ENCODE results near the gene MYH15. TPM values are rescaled to one million over a fixed set of nuclear protein-coding genes. Genes with fewer than 3 reads are reported as not detected.

MYH15 gene
- total RNA-seq, 2 donors from 2014 or later, result 0.42 to 0.65 TPM

DNA sequence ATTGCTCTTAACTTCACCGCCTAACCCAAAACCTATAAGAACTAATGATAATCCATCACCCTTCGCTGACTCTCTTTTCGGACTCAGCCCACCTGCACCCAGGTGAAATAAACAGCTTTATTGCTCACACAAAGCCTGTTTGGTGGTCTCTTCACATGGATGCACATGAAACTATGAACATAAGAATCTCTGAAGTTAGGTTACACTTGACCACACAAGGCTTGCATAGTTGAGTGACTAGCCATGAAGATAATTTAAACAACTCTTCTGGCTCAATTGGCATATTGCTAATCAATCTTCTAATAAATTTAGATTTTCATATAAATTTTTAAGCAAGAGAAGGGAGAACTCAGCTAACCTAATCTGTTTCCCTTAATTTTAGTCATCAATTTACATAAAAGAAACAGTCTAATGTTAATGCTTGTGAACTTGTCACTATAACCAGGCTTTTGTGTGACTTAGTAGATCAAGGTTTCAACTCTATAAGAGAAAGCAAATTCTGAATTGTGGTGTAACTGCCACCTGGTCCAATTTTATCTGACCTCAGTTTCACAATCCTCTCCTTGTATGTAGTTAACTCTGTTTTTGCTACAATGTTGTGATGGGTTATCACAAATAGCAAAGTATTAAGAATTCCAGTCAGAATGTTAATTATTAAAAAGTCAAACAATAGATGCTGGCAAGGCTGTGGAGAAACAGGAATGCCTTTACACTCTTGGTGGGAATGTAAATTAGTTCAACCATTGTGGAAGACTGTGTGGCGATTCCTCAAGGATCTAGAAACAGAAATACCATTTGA lies 132.0 kb downstream of the MYH15 start:
- DNase-seq (no peak), ATAC-seq (no peak)
- intact Hi-C loops (cut with DNase I), result no loop called here

DNA sequence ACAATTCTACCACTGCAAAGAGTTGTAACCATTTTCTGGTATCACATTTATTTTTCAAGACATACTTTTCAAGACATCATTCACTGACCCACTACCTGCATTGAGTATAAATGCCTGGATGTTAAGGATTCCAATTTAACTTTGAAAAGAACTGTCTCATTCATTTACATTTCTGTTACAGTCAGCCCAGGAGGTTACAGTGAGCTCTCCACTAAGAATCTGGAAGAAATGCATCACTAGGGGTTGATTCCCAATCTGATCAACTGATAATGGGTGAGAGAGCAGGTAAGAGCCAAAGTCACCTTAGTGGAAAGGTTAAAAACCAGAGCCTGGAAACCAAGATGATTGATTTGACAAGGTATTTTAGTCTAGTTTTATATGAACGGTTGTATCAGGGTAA lies 133.0 kb downstream of the MYH15 start:
- DNase-seq (no peak), ATAC-seq (no peak)
- intact Hi-C loops (cut with DNase I), result no loop called here

DNA sequence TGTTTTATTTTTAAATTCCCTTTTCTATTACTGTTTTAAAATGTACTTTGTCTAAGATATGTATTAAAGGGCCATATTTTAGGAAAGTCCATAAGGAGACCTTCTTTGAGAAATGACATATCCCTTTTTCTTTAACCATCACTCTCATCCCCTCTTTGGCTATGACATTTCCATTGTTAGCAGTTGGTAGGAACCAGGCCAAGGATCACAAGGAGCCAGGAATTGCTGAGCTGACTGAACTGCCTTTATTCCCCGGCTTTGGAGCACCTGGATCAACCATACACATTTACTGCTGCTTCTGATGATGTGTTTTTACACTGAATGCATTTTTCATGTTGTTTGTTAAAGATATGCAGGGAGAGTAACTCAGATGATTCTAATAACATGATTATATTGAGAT lies 134.4 kb downstream of the MYH15 start:
- no peak for DNase-seq
- ATAC-seq, result no peak
- intact Hi-C loops (cut with DNase I), result no loop called here

DNA sequence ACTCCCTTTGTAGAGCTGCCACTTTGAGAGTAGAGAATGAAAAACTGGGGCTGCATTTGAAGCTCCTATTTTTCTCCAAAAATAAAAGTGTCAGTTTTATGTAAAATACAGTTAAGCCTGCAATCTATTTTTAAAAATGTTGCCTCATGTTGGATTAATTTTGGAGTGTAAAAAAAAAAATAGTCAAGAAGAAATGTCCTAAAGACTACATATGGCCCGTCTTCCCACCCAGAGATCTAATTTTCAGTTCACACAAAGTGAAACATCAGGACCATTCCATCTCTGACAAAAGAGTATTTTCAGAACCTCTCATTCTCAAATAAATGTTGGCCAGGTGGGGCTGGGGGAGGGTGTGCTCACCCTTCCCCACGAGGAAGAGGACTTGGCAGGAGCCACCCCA lies 151.4 kb downstream of the MYH15 start:
- DNase-seq (no peak), ATAC-seq (no peak)
- intact Hi-C loops (cut with DNase I), result no loop called here

DNA sequence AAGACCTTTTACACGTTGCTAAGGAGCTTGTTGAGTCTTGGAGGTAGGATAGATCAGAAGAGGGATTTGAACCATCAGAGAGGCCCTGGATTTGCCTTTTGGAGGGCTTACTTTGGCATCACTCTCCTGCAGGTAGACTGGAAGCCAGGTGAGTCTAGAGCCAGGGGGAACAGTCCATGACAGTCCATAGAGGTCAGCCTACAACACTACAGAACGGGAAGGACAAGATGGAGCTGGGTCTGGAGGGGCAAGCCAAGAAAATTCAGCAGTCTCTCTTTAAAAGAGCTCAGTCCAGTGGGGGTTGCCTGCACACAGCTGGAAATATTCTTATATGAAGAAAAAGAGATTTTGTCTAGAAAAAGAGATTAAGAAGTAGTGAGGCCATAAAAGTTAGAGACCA lies 153.4 kb downstream of the MYH15 start:
- intact Hi-C loops (cut with DNase I), result no loop called here
- ATAC-seq (no peak), DNase-seq (no peak)

GRCh38 chr3:108354562-108354961 lies 155.8 kb downstream of the MYH15 start:
- DNase-seq (no peak), ATAC-seq (no peak)
- intact Hi-C loops (cut with DNase I), result no loop called here

GRCh38 chr3:108352176-108352575 lies 158.2 kb downstream of the MYH15 start:
- intact Hi-C loops (cut with DNase I), result no loop called here
- DNase-seq, result no peak
- ATAC-seq, result no peak

DNA sequence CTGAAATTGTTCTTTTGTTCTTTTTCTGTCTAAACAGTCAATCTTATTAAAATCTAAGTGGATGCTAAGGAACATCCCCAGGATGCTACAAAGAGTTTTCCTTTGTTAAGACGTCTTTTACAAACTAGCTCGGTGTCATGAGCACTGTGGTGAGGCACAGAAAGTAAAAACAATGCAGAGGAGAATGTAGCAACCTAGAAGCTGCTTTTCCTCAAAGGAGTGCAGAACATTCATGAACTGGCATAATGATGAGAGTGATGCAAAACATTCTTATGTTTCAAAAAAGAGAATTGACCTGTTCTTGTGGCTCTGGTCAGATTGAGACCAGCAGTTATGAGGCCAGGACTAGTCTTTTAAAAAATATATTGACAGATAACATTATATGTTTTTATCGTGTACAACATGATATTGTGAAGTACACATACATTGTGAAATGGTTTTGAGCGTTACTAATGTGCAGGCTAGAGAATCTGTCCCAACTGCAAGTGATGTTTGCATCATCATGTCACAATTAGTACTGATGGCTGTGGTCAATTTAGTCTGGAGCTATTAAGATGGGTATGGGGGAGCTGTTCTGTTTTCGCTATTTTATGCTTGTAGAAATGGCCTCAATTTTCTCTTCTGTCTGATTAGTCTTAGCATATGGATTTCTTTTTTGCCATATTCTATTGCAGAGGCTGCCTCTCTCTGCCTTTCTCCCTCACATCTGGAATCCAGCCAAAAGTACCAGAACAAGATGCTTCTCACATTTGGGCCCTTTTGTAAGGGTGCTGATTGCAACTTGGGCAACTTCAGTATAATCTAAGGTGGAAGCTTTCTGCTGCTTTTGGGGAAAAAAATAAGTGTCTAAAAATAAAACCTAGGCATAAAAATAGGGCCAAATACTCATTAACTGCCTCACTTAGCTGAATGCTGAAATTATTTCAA lies 163.8 kb downstream of the MYH15 start:
- DNase-seq, result no peak
- no peak for ATAC-seq
- intact Hi-C loops (cut with DNase I), result no loop called here

GRCh38 chr3:108345492-108346205 lies 164.7 kb downstream of the MYH15 start:
- ATAC-seq (no peak), DNase-seq (no peak)
- intact Hi-C loops (cut with DNase I), result no loop called here

DNA sequence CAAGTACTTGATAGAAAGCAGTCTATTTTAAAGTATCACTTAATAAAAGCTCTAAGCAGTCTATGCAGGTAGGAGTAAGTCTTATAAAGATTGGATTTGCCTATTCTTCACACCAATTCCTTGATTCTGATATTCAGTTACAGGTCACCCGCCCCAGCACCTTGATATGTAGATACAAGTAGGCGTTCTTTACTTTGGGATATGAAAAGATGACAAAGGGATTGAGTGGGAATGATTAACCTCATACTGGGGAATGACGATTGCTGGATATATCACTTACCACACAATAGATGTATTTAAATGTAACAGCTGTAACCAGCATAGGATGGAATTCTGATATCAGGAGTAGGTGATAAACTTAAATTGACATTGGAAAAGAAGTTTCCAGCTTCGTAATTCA lies 166.9 kb downstream of the MYH15 start:
- intact Hi-C loops (cut with DNase I), result no loop called here
- ATAC-seq (no peak), DNase-seq (no peak)

DNA sequence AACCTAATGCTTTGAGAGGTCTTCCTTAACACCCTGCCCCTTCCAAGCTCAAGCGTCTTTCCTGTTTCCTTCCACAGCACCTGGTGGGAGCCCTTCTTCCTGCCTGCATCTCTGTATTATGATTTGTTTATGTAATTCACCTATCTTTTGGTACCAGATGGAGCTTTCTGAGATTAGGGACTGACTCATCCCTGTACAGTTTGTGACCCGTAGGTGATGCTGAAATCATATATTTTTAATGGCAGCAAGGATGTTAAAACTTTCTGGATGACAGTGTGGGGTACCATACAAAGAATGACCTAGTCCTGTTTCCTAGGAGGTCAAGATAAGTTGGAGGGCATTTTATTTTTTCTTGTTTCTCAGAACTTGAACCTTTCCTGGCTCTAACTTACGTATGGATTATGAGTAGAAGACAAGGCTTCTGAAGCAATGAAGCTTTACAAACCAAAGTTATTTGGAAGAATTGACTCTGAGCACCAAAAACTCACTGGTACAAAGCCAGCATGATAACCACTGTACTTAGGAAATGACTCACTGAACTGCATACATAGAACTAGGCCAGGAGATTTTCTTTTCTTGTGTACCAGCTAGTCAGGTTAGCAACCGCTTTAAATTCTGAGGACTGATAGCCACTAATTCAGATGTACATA lies 167.4 kb downstream of the MYH15 start:
- peak in 1 of 2 donors; percentile 62 for ATAC-seq
- no peak for DNase-seq
- intact Hi-C loops (cut with DNase I), result no loop called here

DNA sequence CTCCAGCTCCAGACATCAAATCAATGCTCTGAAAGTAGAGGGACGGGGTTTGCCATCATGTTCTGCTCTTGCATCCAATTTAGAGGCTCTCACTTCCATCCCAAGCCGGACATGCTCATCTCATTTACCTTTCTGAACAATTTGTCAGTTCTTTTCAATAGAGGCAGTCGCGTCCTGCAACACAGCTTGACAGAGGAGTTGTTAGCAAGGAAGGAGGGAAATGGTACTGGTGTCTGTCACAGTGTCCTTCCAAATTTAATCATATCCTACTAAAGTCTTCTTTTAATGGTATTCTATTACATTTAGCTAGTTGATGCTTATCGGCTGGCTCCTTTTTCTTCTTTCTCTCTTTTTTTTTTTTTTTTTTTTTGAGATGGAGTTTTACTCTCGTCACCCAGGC lies 168.5 kb downstream of the MYH15 start:
- no peak for DNase-seq
- intact Hi-C loops (cut with DNase I), result no loop called here
- no peak for ATAC-seq

GRCh38 chr3:108338901-108339545 lies 171.4 kb downstream of the MYH15 start:
- ATAC-seq (no peak), DNase-seq (no peak)
- intact Hi-C loops (cut with DNase I), result no loop called here

DNA sequence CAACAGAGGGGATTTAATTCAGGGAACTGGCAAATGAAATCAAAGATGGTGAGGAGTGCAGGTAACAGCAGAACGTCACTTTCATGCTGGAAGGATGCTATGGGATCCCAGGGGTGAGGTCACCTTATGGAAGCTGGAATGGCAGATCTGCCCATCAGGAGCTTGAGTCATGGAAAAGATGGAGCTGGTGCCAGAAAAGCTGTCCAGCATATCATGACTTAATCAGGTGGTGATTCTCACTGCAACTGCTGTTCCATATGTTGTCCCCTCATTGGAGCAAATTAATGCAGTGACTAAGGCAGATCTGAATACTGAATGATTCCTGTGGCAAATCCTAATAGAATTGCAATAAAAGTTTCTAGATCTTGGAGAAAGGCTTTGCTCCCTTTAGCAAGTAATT lies 175.7 kb downstream of the MYH15 start:
- ATAC-seq (no peak), DNase-seq (no peak)
- intact Hi-C loops (cut with DNase I), result no loop called here

GRCh38 chr3:108333961-108334360 lies 176.4 kb downstream of the MYH15 start:
- intact Hi-C loops (cut with DNase I), result no loop called here
- DNase-seq (no peak), ATAC-seq (no peak)

DNA sequence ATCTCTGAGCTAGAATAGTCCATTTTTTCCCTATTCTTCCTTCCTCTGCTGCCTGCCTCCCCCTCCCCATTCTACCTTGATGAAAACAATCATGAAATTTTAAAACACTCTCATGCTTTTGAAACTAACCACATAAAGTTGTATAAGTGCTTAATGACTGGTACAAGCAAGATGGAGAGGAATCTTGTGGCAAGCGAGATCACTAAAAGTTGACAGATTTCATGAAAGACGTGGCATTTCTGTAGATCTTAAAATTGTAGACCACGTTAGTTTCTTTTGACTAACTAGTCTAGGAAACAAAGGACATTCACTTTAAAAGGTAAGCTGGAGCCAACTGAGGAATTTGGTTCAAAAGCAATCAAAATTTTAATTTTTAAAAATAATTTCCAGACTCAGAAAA lies 178.6 kb downstream of the MYH15 start:
- intact Hi-C loops (cut with DNase I), result no loop called here
- ATAC-seq, result no peak
- DNase-seq, result no peak
